Epithelial cell of prostate (primary cell): ENCODE measurements around the gene THRB.
A peak's percentile ranks its signal among the peaks of the same experiment; 100 is the strongest.

ENCODE experiments used
- DNase-seq: peaks from one replicate; pipeline ENCODE4 v3.0.0-alpha.2; 2011; ENCODE audit warnings: low read depth, low spot score
- H3K27ac ChIP-seq: fragments of 450-650 bp; 2 replicates; pipeline ENCODE4 v1.5.1; 2017; ENCODE audit warnings: mild to moderate bottlenecking

The THRB gene

GRCh38 chr3:24494618-24495325 lies at the start of gene THRB:
Gene THRB, minus strand, starts transcription at chr3:24494850.
- peak within 1 kb of the TSS; percentile 95 for H3K27ac ChIP-seq
- no peak for DNase-seq

DNA sequence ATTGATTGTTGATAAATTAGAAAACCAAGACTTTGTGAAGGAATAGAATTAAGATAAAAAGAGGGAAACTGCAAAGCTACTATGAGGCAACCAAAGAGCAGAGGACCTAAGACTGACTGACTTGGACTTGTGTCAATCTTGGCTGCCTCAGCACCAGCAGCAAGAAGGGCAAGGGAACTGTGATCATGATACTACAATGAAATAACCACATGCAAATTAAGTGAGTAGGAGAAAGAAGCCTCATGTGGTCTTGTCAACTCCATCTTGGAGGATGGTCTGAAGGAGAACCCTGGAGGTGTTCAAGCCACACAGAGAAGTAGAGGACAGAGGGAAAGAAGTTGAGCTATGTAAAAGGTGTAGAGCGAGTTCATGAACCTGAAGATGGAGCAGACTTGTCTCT lies 47.3 kb upstream of the THRB start:
- no peak for DNase-seq
- no peak overlapping the region for H3K27ac ChIP-seq

- DNase-seq = no peak
- no peak overlapping the region for H3K27ac ChIP-seq
Observed at GRCh38 chr3:24540821-24541220, 46.2 kb upstream of the THRB start.

- DNase-seq = no peak
Observed at GRCh38 chr3:24539699-24540098, 45.0 kb upstream of the THRB start.

GRCh38 chr3:24538891-24539290 lies 44.2 kb upstream of the THRB start:
- DNase-seq = no peak
- H3K27ac ChIP-seq = no peak overlapping the region

More at GRCh38 chr3:24539699-24540098, 45.0 kb upstream of the THRB start:
- no peak overlapping the region for H3K27ac ChIP-seq

DNA sequence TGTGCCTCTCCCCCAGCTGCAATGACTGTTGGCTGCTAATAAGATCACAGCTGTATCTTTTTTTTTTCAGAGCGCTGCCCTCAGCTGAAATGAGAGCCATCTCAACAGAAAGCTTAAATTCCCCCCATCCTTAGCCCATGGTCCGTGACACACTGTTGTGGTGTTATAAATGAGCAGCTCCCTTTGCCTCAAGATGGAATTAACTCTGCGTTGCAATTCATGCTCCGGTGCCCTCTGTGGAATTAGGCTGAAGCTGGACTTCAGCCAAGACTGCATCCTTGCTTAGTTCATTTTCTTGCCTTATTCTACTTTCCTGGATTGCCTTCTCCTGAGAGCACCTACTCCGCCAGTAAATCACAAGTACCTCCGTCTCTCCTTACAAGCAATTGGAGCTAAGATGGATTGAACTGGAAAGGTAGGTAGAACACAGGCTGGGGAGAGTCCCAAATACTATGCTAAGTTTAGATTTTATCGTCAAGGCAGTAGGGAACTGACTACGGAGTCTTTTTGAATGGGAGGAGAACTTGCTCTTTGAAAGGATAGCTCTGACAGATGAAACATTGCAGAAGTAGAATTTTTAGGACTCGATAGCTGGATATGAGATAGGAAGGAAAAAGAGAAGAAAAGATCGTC lies 39.0 kb upstream of the THRB start:
- no peak for DNase-seq
- H3K27ac ChIP-seq = no peak overlapping the region

DNA sequence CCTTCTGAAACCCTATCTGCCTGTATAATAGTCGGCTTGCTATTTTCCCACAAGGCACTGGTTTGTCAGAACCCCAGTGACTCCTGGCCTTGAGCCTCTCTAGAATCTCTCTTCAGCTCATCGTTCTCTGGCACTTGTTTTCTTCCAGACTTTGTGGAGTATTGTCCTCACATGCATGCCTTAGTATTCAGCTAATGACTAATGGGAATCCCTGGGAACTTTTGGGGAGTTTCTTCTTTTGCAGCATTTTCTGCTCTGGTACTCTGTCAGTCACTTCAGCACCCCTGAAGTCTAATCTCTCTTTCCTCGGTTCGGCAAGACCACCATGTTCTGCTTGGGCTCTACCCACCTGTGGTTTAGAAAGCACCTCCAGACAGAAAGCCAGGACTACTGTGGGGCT lies 35.8 kb upstream of the THRB start:
- no peak for DNase-seq
- no peak overlapping the region for H3K27ac ChIP-seq

GRCh38 chr3:24529210-24529609 lies 34.6 kb upstream of the THRB start:
- H3K27ac ChIP-seq = no peak overlapping the region
- DNase-seq = no peak

GRCh38 chr3:24526640-24527212 lies 32.1 kb upstream of the THRB start:
- DNase-seq = no peak
- H3K27ac ChIP-seq = no peak overlapping the region

GRCh38 chr3:24525557-24525956 lies 30.9 kb upstream of the THRB start:
- no peak overlapping the region for H3K27ac ChIP-seq
- DNase-seq = no peak

- no peak for DNase-seq
- peak overlapping the region; percentile 38 for H3K27ac ChIP-seq
Observed at GRCh38 chr3:24525022-24525421, 30.4 kb upstream of the THRB start.

DNA sequence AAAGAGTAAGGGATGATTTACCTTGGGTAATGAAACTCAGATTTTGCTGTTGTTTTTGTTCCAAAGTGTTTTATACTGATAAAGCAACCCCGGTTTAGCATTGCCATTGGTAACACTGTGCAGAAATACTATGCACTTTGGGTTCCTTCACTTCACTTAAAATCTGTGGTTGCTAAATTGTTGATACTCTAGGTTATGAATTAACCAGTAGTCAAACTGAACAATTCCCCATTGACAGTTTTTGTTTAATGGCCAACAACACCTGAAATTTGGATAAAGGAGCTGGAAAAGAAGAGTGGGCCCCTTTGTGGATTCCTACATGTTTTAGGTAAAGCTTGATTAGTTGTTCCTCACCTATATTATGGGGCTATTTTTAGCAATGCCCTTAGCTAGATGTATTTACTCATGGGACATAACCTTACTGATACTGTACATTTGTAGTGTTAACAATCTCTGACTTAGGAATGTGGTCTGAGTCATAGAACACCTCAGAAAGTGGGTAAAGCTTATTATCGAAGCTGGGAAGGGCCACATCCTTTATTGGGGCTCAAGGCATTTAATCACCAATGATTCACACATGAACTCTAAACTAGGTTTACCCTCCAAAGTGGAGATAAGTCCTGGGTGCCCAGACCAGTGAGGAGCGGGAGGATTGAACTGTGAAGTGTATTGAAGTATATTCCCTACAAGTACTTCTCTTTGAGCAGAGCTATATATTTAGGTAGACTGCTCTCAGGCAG lies 29.5 kb upstream of the THRB start:
- peak; percentile 65 for DNase-seq
- peak overlapping the region; percentile 38 for H3K27ac ChIP-seq

- no peak overlapping the region for H3K27ac ChIP-seq
- no peak for DNase-seq
Observed at GRCh38 chr3:24523215-24523614, 28.6 kb upstream of the THRB start.

DNA sequence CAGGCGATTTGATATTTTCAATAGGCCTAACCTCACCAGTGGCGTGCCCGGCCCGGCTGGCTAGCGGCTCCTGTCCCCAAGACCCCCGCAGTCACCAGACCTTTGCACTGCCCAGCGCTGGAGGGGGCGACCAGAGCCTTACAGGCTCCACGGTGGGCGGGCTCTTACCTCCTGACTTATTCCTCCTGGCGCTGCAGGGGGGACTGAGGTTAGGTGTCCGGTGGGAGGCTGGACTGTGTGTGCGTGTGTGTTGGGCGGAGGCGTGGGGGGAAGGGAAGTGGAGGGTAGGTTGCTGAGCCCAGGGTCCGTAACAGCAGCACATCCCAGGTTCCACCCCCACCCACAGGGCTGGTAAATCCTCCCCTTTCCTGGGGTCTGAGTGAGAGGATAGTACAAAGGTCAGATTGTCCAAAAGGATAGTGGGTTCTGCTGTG lies 27.5 kb upstream of the THRB start:
- DNase-seq = no peak
- H3K27ac ChIP-seq = no peak overlapping the region

GRCh38 chr3:24521420-24522145 lies 26.9 kb upstream of the THRB start:
- no peak for DNase-seq
- peak overlapping the region; percentile 28 for H3K27ac ChIP-seq

DNA sequence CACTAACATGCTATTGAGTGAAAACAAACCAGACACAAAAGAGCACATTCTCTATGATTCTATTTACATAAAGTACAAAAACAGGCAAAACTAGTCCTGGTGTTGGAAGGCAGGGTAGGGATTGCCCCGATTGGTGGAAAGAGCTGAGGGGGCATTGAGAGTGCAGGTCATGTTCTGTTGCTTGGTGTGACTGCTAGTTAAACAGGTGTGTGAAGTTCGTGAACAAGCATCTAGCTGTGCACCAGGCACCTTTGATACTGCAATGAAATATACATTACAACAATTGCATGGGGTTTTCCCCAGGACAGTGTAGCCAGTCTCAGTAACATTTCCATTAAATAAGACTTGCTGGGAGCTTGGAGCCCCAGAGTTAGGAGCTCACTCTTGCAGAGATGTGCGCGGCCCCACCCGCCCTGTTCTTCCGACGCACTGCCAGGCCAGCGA lies 26.3 kb upstream of the THRB start:
- H3K27ac ChIP-seq = peak overlapping the region; percentile 28
- no peak for DNase-seq

DNA sequence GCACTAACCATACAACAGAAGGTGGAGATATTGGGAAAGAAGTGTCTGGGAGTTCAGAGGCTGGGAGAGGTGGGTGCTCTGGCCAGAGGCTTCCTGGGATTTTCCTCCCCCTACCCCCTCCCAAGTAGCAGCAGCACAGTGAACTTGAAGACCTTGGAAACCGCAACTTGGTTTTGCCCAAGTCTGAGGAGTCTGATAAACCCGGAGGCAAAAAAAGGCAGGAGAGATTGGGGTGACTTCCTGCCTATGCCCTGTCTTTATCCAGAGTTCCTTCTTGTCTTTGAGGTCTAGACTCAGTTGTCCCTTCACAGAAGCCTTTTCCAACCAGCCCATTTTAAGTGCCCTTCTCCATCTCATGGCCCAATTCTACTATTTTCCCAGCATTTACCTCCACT lies 25.4 kb upstream of the THRB start:
- no peak for DNase-seq
- H3K27ac ChIP-seq = no peak overlapping the region

- no peak for DNase-seq
- no peak overlapping the region for H3K27ac ChIP-seq
Observed at GRCh38 chr3:24519368-24520100, 24.9 kb upstream of the THRB start.

GRCh38 chr3:24518990-24519367 lies 24.3 kb upstream of the THRB start:
- no peak overlapping the region for H3K27ac ChIP-seq
- DNase-seq = no peak

GRCh38 chr3:24514119-24514518 lies 19.5 kb upstream of the THRB start:
- DNase-seq = no peak
- no peak overlapping the region for H3K27ac ChIP-seq
